Naive B cell (primary cell): ENCODE results near the gene ELP2. TPM values are rescaled to one million over a fixed set of nuclear protein-coding genes. Genes with fewer than 3 reads are reported as not detected.
A peak's percentile ranks its signal among the peaks of the same experiment; 100 is the strongest.
"Not testable (repeated sequence)": the region's sequence is repeated elsewhere in the genome, so short reads cannot be mapped to it uniquely, and the experiment has no call there.

Source experiments
- ATAC-seq, 2 donors: fragments of 150-1000 bp; cut with Tn5 transposase; 2 replicates each; pipeline ENCODE4 v1.10.0; 2021; ENCODE audit warnings: low read depth in 2 of 2, mild to moderate bottlenecking in 2 of 2, moderate library complexity in 2 of 2
- DNase-seq: peaks from one replicate; pipeline ENCODE4 v3.0.0; 2022
- H3K27ac Mint-ChIP-seq, 6 donors: one replicate each; pipeline ENCODE4 v1.8.0; 2020 to 2022; ENCODE audit warnings: mild to moderate bottlenecking in 6 of 6, mixed read lengths in 6 of 6, moderate library complexity in 5 of 6, inconsistent platforms in 2 of 6
- H3K27me3 Mint-ChIP-seq, 3 donors: one replicate each; pipeline ENCODE4 v1.8.0; 2021 to 2022; ENCODE audit warnings: mixed read lengths in 3 of 3, mild to moderate bottlenecking in 1 of 3
- H3K36me3 Mint-ChIP-seq, 2 donors: one replicate each; pipeline ENCODE4 v1.8.0; 2020 to 2022; ENCODE audit warnings: mixed read lengths in 2 of 2, inconsistent platforms in 1 of 2, mild to moderate bottlenecking in 1 of 2
- H3K4me1 Mint-ChIP-seq, 3 donors: one replicate each; pipeline ENCODE4 v1.8.0; 2020 to 2022; ENCODE audit warnings: mixed read lengths in 3 of 3, inconsistent platforms in 1 of 3, mild to moderate bottlenecking in 1 of 3, moderate library complexity in 1 of 3
- H3K4me3 Mint-ChIP-seq, 8 donors: one replicate each; pipeline ENCODE4 v1.8.0; 2020 to 2022; ENCODE audit warnings: mild to moderate bottlenecking in 8 of 8, mixed read lengths in 8 of 8, moderate library complexity in 8 of 8, inconsistent platforms in 2 of 8
- H3K9me3 Mint-ChIP-seq, 7 donors: one replicate each; pipeline ENCODE4 v1.8.0; 2020 to 2022; ENCODE audit warnings: mixed read lengths in 7 of 7, mild to moderate bottlenecking in 5 of 7, inconsistent platforms in 2 of 7, moderate library complexity in 1 of 7
- polyA plus RNA-seq, 6 donors: library from polyadenylated mRNA; unstranded; fragments of 300-500 nt; fragmentation: Illumina TruSeq; gene quantifications; one replicate each; pipeline ENCODE4 v1.2.3, GENCODE V29; 2021; ENCODE audit warnings: low read depth in 6 of 6

The ELP2 gene
- polyA plus RNA-seq, 6 donors from 2014 or later = 65.3 to 114 (median 80.7) TPM

- Mint-ChIP-seq H3K4me3 (no peak overlapping the region), H3K27me3 (peaks cover 2 to 7% (median 4%) of the 10 kb centered on the region in 3 donors), H3K36me3 (no peaks in the 10 kb centered on the region), H3K9me3 (peaks cover 0 to 18% (median 13%) of the 10 kb centered on the region in 7 donors), H3K4me1 (peaks cover 0 to 6% (median 4%) of the 10 kb centered on the region in 3 donors), H3K27ac (no peak overlapping the region)
- ATAC-seq = no peak
- no peak for DNase-seq
Measured at GRCh38 chr18:36205166-36205565, 75.5 kb downstream of the ELP2 start.

DNA sequence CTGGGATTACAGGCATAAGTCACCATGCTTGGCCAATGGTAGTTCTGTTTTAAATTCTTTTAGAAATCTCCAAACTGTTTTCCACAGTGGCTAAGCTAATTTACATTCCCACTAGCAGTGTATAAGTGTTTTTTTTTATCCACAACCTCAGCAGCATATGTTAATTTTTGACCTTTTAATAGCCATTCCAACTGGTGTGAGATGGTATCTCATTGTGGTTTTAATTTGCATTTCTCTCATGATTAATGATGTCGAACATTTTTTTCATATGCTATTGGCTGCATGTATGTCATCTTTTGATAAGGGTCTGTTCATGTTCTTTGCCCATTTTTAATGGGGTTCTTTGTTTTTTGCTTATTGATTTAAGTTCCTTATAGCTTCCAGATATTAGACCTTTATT, 77.6 kb downstream of the ELP2 start:
- Mint-ChIP-seq H3K27ac (no peak overlapping the region), H3K9me3 (peaks cover 0 to 18% (median 13%) of the 10 kb centered on the region in 7 donors), H3K4me1 (peaks cover 0 to 6% (median 4%) of the 10 kb centered on the region in 3 donors), H3K4me3 (no peak overlapping the region), H3K27me3 (peaks cover 4 to 23% (median 8%) of the 10 kb centered on the region in 3 donors), H3K36me3 (no peaks in the 10 kb centered on the region)
- DNase-seq (no peak), ATAC-seq (no peak)

GRCh38 chr18:36207969-36208368, 78.3 kb downstream of the ELP2 start:
- H3K4me1 Mint-ChIP-seq, H3K4me3 Mint-ChIP-seq: not testable (repeated sequence)
- peaks cover 0 to 18% (median 13%) of the 10 kb centered on the region in 7 donors for H3K9me3 Mint-ChIP-seq

GRCh38 chr18:36211612-36212065, 81.9 kb downstream of the ELP2 start:
- Mint-ChIP-seq H3K27me3 (peaks cover 10 to 40% (median 15%) of the 10 kb centered on the region in 3 donors), H3K4me3 (peak overlapping the region in 1 of 8 donors; percentile 22), H3K36me3 (no peaks in the 10 kb centered on the region), H3K4me1 (peaks cover 0 to 6% (median 4%) of the 10 kb centered on the region in 3 donors), H3K27ac (no peak overlapping the region), H3K9me3 (peaks cover 0 to 18% (median 13%) of the 10 kb centered on the region in 7 donors)
- DNase-seq (no peak), ATAC-seq (no peak)

More at GRCh38 chr18:36207969-36208368, 78.3 kb downstream of the ELP2 start:
- not testable (repeated sequence) for DNase-seq, H3K27ac Mint-ChIP-seq, H3K36me3 Mint-ChIP-seq, ATAC-seq
- peaks cover 4 to 29% (median 8%) of the 10 kb centered on the region in 3 donors for H3K27me3 Mint-ChIP-seq

- peaks cover 0 to 14% (median 12%) of the 10 kb centered on the region in 7 donors for H3K9me3 Mint-ChIP-seq
- no peak overlapping the region for H3K4me3 Mint-ChIP-seq
- H3K36me3 Mint-ChIP-seq = no peaks in the 10 kb centered on the region
Measured at GRCh38 chr18:36212301-36213171, 82.8 kb downstream of the ELP2 start.

DNA sequence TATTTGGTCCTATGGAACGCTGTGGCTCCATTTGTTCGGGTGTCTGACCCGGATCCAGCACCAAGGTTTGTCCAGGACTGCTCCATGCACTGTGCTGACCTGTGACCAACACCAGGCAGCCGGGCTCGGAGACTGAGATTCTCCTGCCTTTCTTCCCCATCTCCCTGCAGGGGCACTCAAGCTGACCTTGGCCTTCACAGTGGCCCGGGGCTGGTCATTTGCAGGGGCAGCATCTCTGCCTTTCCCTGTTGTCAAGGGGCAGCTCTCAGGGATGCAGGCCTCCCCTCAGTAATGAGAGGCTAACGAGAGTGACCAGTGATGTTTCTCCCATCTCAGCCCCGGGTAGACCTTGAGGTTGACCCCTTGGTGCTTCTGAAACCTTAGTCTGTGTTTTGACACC, 85.1 kb downstream of the ELP2 start:
- Mint-ChIP-seq H3K9me3 (no peaks in the 10 kb centered on the region), H3K27ac (no peak overlapping the region), H3K4me1 (no peaks in the 10 kb centered on the region), H3K36me3 (no peaks in the 10 kb centered on the region), H3K27me3 (peaks cover 15 to 42% (median 26%) of the 10 kb centered on the region in 3 donors), H3K4me3 (no peak overlapping the region)
- DNase-seq (no peak), ATAC-seq (no peak)

More at GRCh38 chr18:36212301-36213171, 82.8 kb downstream of the ELP2 start:
- Mint-ChIP-seq H3K4me1 (peaks cover 0 to 4% (median 2%) of the 10 kb centered on the region in 3 donors), H3K27me3 (peaks cover 15 to 40% (median 21%) of the 10 kb centered on the region in 3 donors), H3K27ac (no peak overlapping the region)
- DNase-seq (no peak), ATAC-seq (no peak)

- no peaks in the 10 kb centered on the region for H3K4me1 Mint-ChIP-seq
- H3K27me3 Mint-ChIP-seq = peaks cover 15 to 45% (median 29%) of the 10 kb centered on the region in 3 donors
- peaks cover 0 to 2% (median 0%) of the 10 kb centered on the region in 7 donors for H3K9me3 Mint-ChIP-seq
- no peak for ATAC-seq
- DNase-seq = no peak
- no peak overlapping the region for H3K4me3 Mint-ChIP-seq
- no peak overlapping the region for H3K27ac Mint-ChIP-seq
- H3K36me3 Mint-ChIP-seq = no peaks in the 10 kb centered on the region
Measured at GRCh38 chr18:36215577-36215976, 85.9 kb downstream of the ELP2 start.

DNA sequence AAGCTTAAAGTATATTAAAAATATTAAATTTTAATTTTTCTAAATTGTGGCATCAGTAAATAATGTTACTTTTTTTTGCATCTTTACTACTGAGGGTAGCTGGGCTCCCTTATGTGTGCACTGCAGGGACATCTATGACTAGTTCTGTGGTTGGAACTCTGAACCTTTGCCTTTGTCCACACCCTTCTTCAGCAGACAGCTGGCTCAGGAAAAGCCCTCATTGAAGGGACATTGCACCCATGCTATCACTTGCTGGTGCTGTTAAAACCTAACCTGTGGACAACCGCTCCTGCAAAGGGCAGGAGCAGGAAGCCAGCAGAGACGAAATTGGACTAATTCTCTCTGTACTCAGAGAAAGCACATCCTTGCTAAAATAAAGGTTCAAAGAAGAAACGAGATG, 87.6 kb downstream of the ELP2 start:
- Mint-ChIP-seq H3K27ac (no peak overlapping the region), H3K4me1 (no peaks in the 10 kb centered on the region), H3K36me3 (no peaks in the 10 kb centered on the region)

DNA sequence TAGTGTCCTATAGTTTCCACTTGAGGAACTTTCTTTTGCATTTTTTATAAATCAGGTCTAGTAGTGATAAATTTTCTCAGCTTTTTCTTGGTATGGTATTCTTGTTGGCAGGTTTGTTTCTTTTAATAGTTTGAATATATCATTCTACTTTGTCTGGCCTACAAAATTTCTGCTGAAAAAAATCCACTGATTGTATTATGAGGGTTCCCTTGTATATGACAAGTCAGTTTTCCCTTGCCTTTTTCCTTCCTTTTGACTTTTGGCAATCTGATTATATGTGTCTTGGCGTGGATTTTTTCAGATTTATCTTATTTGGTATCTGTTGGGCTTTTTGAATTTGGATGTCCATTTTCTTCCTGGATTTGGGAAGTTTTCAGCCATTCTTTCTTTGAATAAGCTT, 99.5 kb downstream of the ELP2 start:
- Mint-ChIP-seq H3K27ac (no peak overlapping the region), H3K4me3 (no peak overlapping the region), H3K27me3 (peaks cover 13 to 31% (median 16%) of the 10 kb centered on the region in 3 donors), H3K4me1 (no peaks in the 10 kb centered on the region), H3K9me3 (peaks cover 21 to 89% (median 60%) of the 10 kb centered on the region in 7 donors), H3K36me3 (peaks cover 17 to 47% of the 10 kb centered on the region in 2 donors)
- ATAC-seq = no peak
- no peak for DNase-seq

More for the DNA sequence above, 87.6 kb downstream of the ELP2 start:
- ATAC-seq (no peak), DNase-seq (no peak)
- Mint-ChIP-seq H3K9me3 (peaks cover 0 to 2% (median 0%) of the 10 kb centered on the region in 7 donors), H3K4me3 (no peak overlapping the region), H3K27me3 (peaks cover 15 to 30% (median 21%) of the 10 kb centered on the region in 3 donors)

Other genes with a start within 250 kb of the ELP2 start
- 10 to 100 TPM; 10.9 to 25.4 (median 20.4) TPM for gene RPRD1A, start 62.3 kb upstream of the ELP2 start, polyA plus RNA-seq
- gene SLC39A6, start 559 bp upstream of the ELP2 start, polyA plus RNA-seq = 10 to 100 TPM; 24.1 to 34.4 (median 32.0) TPM
- under 1 TPM in 1 of 6 donors, not detected in 5; 0.08 TPM for gene MOCOS, start 57.6 kb downstream of the ELP2 start, polyA plus RNA-seq
- not detected for gene FHOD3, start 167.8 kb downstream of the ELP2 start, polyA plus RNA-seq